Loucy (cell line): ENCODE measurements around the gene SLC2A4RG.

Experiments used
- H2AFZ ChIP-seq: fragments of 200-600 bp; sonication (generic); 2 replicates; pipeline ENCODE4 v1.6.0; 2016; ENCODE audit warnings: antibody characterized with exemption, mild to moderate bottlenecking, low read length, moderate library complexity
- H3F3A ChIP-seq: fragments of 200-600 bp; 2 replicates; pipeline ENCODE4 v1.6.0; 2016; ENCODE audit warnings: antibody characterized with exemption, low read depth, mild to moderate bottlenecking
- H3K27me3 ChIP-seq: fragments of 200-600 bp; sonication (generic); 2 replicates; pipeline ENCODE4 v1.6.1; 2014; ENCODE audit warnings: low read length, mild to moderate bottlenecking; ENCODE audit not compliant: insufficient read depth, poor library complexity, severe bottlenecking
- H3K36me3 ChIP-seq: fragments of 200-600 bp; sonication (generic); 2 replicates; pipeline ENCODE4 v1.6.1; 2016; ENCODE audit warnings: low read length; ENCODE audit not compliant: insufficient read depth
- H3K4me1 ChIP-seq: fragments of 200-600 bp; sonication (generic); 2 replicates; pipeline ENCODE4 v1.5.1; 2014; ENCODE audit warnings: low read length, mild to moderate bottlenecking; ENCODE audit not compliant: insufficient read depth, poor library complexity, severe bottlenecking
- H3K4me2 ChIP-seq: fragments of 200-600 bp; sonication (generic); 2 replicates; pipeline ENCODE4 v1.6.0; 2014; ENCODE audit warnings: antibody characterized with exemption, low read length, low read depth, mild to moderate bottlenecking; ENCODE audit not compliant: poor library complexity, severe bottlenecking
- H3K4me3 ChIP-seq: fragments of 200-600 bp; sonication (generic); 2 replicates; pipeline ENCODE4 v1.5.1; 2014; ENCODE audit warnings: low read length, mild to moderate bottlenecking, mixed read lengths; ENCODE audit not compliant: poor library complexity, severe bottlenecking
- H3K79me2 ChIP-seq: fragments of 200-600 bp; sonication (generic); 2 replicates; pipeline ENCODE4 v1.6.1; 2014; ENCODE audit warnings: low read length; ENCODE audit not compliant: insufficient read depth
- H3K9ac ChIP-seq: fragments of 200-600 bp; sonication (generic); 2 replicates; pipeline ENCODE4 v1.6.0; 2014; ENCODE audit warnings: mild to moderate bottlenecking, low read depth, low read length, moderate library complexity; ENCODE audit not compliant: poor library complexity, severe bottlenecking
- H3K9me2 ChIP-seq: fragments of 200-600 bp; sonication (generic); replicated peaks from 2 replicates; pipeline ENCODE4 v1.6.1; 2016; ENCODE audit warnings: low read depth, low read length, mixed read lengths
- H3K9me3 ChIP-seq: fragments of 200-600 bp; sonication (generic); 2 replicates; pipeline ENCODE4 v1.6.1; 2014; ENCODE audit warnings: mild to moderate bottlenecking, antibody characterized with exemption, low read length, low read depth; ENCODE audit not compliant: insufficient read depth
- H4K20me1 ChIP-seq: fragments of 200-600 bp; sonication (generic); 2 replicates; pipeline ENCODE4 v1.6.0; 2014; ENCODE audit warnings: antibody characterized with exemption, low read length, mild to moderate bottlenecking; ENCODE audit not compliant: insufficient read depth, poor library complexity, severe bottlenecking
- EZH2phosphoT487 ChIP-seq: fragments of 200-600 bp; IDR thresholded peaks from 2 replicates; pipeline ENCODE4 v1.6.1; 2018; ENCODE audit warnings: antibody characterized with exemption, mild to moderate bottlenecking, moderate library complexity, borderline replicate concordance
- TF ChIP-seq, protein P1 (sequence below): fragments of 200-600 bp; sonication (generic); conservative IDR thresholded peaks from 2 replicates; pipeline ENCODE4 v1.5.1; 2014; ENCODE audit warnings: mild to moderate bottlenecking, antibody characterized with exemption, low read length

Gene SLC2A4RG

DNA sequence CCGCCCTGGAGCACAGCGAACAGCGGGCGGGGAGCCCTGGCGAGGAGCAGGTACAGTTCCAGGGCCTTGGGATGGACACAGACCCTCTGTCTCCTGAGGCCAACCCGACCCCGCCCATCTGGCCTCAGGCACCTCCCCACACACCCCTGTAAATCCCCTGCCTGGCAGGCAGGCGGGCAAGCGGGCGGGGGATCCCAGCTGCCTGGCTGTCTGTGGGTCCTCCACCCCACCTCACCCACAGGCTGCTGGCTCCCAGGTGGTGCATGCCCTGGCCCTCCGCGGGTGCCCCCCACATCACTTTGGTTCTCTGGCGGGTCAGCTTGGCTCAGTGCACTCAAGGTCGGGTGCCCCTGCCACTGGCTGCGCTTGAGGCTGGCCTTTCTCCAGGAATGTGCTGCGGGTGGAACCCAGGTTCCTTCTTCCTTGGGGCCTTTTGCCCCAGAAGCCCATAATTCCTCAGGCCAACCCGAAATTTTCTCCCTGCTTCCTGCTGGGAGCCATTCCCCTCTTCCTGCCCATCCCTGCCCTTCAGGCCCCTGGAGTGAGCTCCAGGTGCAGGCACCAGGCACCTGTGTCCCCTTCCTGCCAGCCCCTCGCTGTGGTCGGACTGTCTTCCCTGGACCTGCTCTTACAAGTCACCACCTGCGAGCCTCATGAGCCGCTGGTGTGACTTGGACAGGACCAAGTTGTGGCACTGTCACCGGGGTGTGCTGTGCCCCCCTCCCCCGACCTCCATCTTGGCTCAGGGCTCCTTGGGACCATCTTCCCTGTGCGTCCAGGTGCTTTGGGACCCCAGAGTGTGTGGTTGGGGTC, 48.5 kb upstream of the SLC2A4RG start:
- no peaks in the 10 kb centered on the region for H4K20me1 ChIP-seq
- H2AFZ ChIP-seq = no peak overlapping the region
- no peaks in the 10 kb centered on the region for H3K9me2 ChIP-seq
- TF ChIP-seq EZH2phosphoT487 = no peak
- TF ChIP-seq, protein P1, sequence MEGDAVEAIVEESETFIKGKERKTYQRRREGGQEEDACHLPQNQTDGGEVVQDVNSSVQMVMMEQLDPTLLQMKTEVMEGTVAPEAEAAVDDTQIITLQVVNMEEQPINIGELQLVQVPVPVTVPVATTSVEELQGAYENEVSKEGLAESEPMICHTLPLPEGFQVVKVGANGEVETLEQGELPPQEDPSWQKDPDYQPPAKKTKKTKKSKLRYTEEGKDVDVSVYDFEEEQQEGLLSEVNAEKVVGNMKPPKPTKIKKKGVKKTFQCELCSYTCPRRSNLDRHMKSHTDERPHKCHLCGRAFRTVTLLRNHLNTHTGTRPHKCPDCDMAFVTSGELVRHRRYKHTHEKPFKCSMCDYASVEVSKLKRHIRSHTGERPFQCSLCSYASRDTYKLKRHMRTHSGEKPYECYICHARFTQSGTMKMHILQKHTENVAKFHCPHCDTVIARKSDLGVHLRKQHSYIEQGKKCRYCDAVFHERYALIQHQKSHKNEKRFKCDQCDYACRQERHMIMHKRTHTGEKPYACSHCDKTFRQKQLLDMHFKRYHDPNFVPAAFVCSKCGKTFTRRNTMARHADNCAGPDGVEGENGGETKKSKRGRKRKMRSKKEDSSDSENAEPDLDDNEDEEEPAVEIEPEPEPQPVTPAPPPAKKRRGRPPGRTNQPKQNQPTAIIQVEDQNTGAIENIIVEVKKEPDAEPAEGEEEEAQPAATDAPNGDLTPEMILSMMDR = no peak
- H3K4me1 ChIP-seq = no peaks in the 10 kb centered on the region
- H3F3A ChIP-seq = no peaks in the 10 kb centered on the region
- H3K79me2 ChIP-seq = no peaks in the 10 kb centered on the region
- no peaks in the 10 kb centered on the region for H3K27me3 ChIP-seq
- H3K4me2 ChIP-seq = no peak overlapping the region
- H3K4me3 ChIP-seq = no peak overlapping the region
- H3K9ac ChIP-seq = no peak overlapping the region
- no peaks in the 10 kb centered on the region for H3K36me3 ChIP-seq
- no peaks in the 10 kb centered on the region for H3K9me3 ChIP-seq

DNA sequence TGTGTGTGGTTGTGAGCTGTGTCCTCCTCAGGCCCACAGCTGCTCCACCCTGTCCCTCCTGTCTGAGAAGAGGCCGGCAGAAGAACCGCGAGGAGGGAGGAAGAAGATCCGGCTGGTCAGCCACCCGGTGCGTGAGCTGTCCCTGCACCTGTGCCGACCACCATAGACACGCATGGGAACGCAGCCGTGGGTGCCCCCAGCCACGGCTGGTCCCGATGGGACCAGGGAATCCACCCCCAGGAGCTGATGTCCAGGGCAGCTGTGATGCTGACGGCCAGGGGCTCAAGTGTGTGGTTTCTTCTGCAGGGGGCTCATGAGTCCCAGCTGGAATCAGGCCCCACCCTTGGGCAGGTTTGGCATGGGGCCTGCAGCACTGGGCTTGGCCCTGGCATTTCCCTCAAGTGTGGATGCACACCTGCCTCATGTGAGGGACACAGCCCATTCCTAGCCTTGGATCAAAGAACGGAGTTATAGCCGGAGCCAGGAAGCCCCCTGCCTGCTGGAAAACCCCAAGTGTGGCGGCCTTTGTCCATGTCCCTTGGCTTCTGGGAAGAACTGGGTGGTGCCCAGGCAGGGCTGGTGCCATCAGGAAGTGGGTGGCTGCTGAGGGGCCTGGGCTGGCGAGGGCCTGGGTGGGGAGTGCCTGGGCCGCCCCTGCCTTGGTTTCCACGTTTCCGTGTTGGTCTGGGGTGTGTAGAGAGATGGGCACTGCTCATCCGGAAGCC, 47.7 kb upstream of the SLC2A4RG start:
- H3K9me3 ChIP-seq = no peaks in the 10 kb centered on the region
- H3K9me2 ChIP-seq = no peaks in the 10 kb centered on the region
- no peak overlapping the region for H3K9ac ChIP-seq

DNA sequence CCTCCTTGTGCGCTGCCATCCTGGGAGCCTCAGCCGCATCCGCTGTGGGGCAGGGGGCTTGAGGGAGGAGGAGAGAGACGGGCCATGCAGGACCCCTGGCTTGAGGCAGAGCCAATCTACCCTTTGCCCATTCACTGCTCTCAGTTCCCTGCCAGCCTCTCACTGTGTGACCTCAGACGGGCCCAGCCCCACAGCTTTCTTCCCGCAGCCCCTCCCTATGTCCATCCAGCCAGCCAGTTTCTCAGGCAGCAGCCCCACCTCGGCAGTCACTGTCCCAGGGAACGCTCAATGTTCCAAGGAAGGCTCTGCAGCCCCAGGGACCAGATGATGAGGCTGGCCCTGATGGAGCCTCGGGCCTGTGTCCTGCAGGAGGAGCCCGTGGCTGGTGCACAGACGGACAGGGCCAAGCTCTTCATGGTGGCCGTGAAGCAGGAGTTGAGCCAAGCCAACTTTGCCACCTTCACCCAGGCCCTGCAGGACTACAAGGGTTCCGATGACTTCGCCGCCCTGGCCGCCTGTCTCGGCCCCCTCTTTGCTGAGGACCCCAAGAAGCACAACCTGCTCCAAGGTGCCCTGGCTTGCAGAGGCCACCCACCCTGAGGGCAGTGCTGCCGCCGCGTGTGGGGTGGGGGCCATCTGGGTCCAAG, 47.0 kb upstream of the SLC2A4RG start:
- H3K9me2 ChIP-seq = no peaks in the 10 kb centered on the region
- H4K20me1 ChIP-seq = no peaks in the 10 kb centered on the region
- H3K9me3 ChIP-seq = no peaks in the 10 kb centered on the region
- H3K4me3 ChIP-seq = no peak overlapping the region
- TF ChIP-seq EZH2phosphoT487 = no peak
- TF ChIP-seq, protein P1 = no peak
- no peaks in the 10 kb centered on the region for H3F3A ChIP-seq
- no peaks in the 10 kb centered on the region for H3K79me2 ChIP-seq
- H2AFZ ChIP-seq = no peak overlapping the region
- no peaks in the 10 kb centered on the region for H3K27me3 ChIP-seq
- H3K9ac ChIP-seq = no peak overlapping the region
- H3K36me3 ChIP-seq = no peaks in the 10 kb centered on the region
- no peak overlapping the region for H3K4me2 ChIP-seq
- no peaks in the 10 kb centered on the region for H3K4me1 ChIP-seq

More for the DNA sequence above, 47.7 kb upstream of the SLC2A4RG start:
- Histone ChIP-seq H4K20me1 (no peaks in the 10 kb centered on the region), H3K79me2 (no peaks in the 10 kb centered on the region), H3K36me3 (no peaks in the 10 kb centered on the region), H3K4me3 (no peak overlapping the region), H3K4me1 (no peaks in the 10 kb centered on the region), H3K4me2 (no peak overlapping the region), H3F3A (no peaks in the 10 kb centered on the region), H3K27me3 (no peaks in the 10 kb centered on the region), H2AFZ (no peak overlapping the region)
- TF ChIP-seq EZH2phosphoT487 = no peak
- TF ChIP-seq, protein P1 = no peak
